Stimulated activated naive CD8-positive, alpha-beta T cell treated with anti-CD3 and anti-CD28 coated beads, Interleukin-15, Interleukin-2, amounts not matched to agents 100 U/mL and 50 U/mL, for 24 hours (primary cell): Measurements from ENCODE around the gene LCOR.

Source experiments
- ATAC-seq: fragments of 150-1000 bp; cut with Tn5 transposase; one replicate; pipeline ENCODE4 v1.10.0; 2021
- DNase-seq: peaks from one replicate; pipeline ENCODE4 v3.0.0; 2021

The LCOR gene

DNA sequence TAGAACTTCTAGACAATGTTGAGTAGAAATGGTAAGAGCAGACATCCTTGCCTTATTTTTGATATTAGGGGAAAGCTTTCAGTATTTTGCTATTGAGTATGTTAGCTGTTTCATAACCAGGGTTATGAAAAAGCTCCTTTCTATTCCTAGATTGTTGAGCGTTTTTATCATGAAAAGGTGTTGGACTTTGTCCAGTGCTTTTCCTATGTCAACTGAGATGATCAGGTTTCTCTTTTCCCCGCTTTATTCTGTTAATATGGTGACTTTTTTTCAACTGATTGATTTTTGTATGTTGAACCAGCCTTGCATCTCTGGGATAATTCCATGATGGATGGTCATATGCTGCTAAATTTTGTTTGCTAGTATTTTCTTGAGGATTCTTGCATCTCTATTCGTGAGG lies 58.5 kb downstream of the LCOR start:
- ATAC-seq (no peak), DNase-seq (no peak)

DNA sequence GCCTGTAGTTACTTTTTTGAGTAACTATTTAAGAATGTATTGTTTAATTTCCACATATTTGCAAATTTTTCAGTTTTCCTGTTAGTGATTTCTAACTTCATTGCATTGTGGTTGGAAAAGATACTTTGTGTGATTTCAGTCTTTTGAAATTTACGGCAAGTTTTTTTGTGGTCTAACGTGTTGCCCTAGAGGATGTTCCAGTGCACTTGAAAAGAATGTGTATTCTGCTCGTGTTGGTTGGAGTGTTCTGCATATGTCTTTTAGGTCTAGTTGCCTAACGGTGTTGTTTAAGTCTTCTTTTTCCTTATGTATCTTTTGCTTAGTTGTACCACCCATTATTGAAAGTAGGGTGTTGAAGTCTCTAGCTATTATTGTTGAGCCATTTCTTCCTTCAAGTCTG lies 59.7 kb downstream of the LCOR start:
- no peak for ATAC-seq
- no peak for DNase-seq

GRCh38 chr10:96895662-96896424 lies 63.7 kb downstream of the LCOR start:
- peak; percentile 71 for ATAC-seq
- DNase-seq, result no peak

- ATAC-seq, result peak; percentile 94
- DNase-seq, result no peak
These were observed 64.9 kb downstream of the LCOR start for GRCh38 chr10:96896884-96897589.

GRCh38 chr10:96902117-96902516 lies 70.0 kb downstream of the LCOR start:
- DNase-seq (no peak), ATAC-seq (no peak)

GRCh38 chr10:96902731-96903358 lies 70.7 kb downstream of the LCOR start:
- ATAC-seq (peak; percentile 52), DNase-seq (no peak)

GRCh38 chr10:96904648-96905047 lies 72.5 kb downstream of the LCOR start:
- ATAC-seq (no peak), DNase-seq (no peak)

DNA sequence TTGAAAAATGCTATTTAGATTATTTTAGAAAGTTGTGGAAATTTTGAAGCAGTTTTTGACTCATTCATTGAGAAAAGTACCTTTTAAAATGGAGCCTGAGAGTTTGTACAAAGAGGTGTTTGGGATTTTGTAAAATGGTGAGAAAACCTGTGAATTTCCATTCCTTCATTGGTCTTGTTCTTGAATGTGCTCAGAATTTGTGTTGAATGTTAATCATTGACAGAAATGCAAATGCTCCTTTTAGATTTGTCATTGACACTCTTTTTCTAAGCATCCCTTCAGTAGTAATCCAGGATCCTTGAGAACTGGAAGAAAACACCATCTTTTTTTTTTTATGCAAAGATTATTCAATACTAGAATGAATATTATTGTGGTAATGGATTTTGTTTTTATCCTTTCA lies 74.8 kb downstream of the LCOR start:
- DNase-seq, result no peak
- ATAC-seq, result no peak

- ATAC-seq (no peak), DNase-seq (no peak)
These were observed 78.6 kb downstream of the LCOR start for GRCh38 chr10:96910488-96911395.

DNA sequence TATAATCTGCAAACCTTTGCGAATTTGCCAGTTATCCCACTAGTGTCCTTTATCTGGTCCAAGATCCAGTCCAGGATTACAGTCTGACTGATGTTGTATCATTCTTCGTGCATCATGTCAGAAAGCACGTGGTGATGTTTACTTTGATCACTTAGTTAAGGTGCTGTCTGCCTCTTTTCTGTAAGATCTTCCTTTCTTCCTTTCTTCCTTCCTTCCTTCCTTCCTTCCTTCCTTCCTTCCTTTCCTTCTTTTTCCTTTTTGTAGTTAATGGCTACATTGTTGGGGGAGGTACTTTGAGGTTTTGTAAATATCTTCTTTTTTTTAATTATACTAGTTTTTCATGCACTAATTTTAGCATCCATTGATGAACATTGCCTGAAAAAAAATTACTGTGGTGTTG lies 80.3 kb downstream of the LCOR start:
- ATAC-seq (no peak), DNase-seq (no peak)

GRCh38 chr10:96913906-96914305 lies 81.8 kb downstream of the LCOR start:
- ATAC-seq, result no peak
- DNase-seq, result no peak

GRCh38 chr10:96917628-96918027 lies 85.5 kb downstream of the LCOR start:
- DNase-seq (no peak), ATAC-seq (no peak)

DNA sequence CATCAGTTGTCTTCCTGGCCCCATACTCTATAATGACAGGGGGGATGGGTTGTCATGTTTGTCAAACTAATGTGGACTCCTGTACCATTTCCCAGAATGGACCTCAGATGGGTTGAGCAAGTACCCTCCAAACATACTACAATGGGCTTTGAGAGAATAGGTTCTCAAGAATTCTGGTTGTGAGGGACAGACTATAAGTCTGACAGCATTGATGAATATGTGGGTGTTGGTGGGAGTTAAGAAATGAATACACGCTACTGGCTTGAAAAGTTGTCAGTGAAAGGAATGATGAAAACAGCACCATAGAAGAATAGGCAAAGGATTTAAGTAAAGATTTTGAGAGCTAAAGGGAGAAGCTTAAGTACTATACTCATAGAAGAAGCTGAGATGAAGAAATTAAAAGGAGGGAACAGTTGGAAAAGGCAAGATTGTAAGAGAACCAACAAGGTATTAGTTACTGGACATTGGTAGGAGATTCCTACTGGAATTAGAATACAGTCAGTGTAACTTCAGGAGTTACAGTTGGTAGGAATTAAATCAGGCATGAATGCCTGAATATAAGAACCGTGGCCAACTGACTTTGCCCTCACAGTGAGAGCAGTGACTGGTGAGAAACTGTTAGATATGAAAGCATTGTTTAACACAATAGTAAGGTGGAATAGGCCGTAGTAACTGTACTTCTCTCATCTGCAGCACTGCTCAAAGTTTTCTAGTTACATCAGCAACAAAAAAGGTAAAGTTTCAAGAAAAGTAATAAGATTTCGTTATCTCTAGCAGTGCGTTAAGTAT lies 86.3 kb downstream of the LCOR start:
- peak; percentile 52 for ATAC-seq
- no peak for DNase-seq

GRCh38 chr10:96919785-96920430 lies 87.8 kb downstream of the LCOR start:
- no peak for ATAC-seq
- no peak for DNase-seq

GRCh38 chr10:96921655-96922054 lies 89.6 kb downstream of the LCOR start:
- ATAC-seq (no peak), DNase-seq (no peak)

GRCh38 chr10:96922978-96923948 lies 91.2 kb downstream of the LCOR start:
- ATAC-seq (peak; percentile 79), DNase-seq (no peak)

- DNase-seq (no peak), ATAC-seq (no peak)
These were observed 92.8 kb downstream of the LCOR start for GRCh38 chr10:96924861-96925260.

- no peak for DNase-seq
- ATAC-seq, result no peak
These were observed 98.4 kb downstream of the LCOR start for GRCh38 chr10:96930469-96930868.

DNA sequence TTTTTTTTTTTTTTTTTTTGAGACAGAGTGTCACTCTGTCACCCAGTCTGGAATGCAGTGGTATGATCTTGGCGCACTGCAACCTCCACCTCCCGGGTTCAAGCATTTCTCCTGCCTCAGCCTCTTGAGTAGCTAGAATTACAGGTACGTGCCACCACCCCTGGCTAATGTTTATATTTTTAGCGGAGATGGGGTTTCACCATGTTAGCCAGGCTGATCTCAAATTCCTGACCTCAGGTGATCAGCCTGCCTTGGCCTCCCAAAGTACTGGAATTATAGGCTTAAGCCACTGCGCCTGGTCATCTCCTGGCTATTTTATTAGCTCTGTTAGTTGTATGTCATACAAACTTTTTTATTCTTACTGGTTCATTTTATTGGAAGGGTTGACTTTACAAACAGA lies 103.0 kb downstream of the LCOR start:
- ATAC-seq (no peak), DNase-seq (no peak)

DNA sequence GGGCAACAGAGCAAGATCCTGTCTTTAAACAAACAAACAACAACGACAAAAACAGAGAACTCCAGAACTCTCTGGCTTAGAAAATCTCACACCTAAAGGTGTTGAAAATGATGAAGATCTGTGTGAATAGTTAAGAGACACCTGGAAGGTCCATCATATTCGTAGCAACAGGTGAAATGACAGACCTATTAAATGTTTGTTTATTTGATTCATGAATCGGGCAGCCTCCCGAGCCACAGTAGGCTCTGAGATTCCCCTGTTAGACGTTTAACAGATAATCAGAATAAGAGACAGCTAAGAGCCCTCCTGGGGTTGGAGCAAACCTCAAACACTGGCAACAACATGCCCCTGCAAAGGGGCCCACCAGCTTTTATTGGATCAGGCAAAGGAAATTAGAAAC lies 103.7 kb downstream of the LCOR start:
- ATAC-seq, result no peak

More for the DNA sequence above, 103.7 kb downstream of the LCOR start:
- DNase-seq, result no peak
